HG02759 (cell line): ENCODE measurements around the gene GPN3.
A peak's percentile ranks its signal among the peaks of the same experiment; 100 is the strongest.
"Not testable (repeated sequence)": the region's sequence is repeated elsewhere in the genome, so short reads cannot be mapped to it uniquely, and the experiment has no call there.

Experiments
- ATAC-seq: cut with Tn5 transposase; IDR thresholded peaks from one replicate; pipeline ENCODE4 v1.9.1; 2021; ENCODE audit warnings: mild to moderate bottlenecking, moderate library complexity; ENCODE audit not compliant: unreplicated experiment

The GPN3 gene

GRCh38 chr12:110468214-110469048 is at the start of gene GPN3, which contains the start of gene FAM216A:
Gene GPN3, minus strand, starts transcription at chr12:110468257. Its CDS starts 54 bp downstream, at chr12:110468203.
Gene FAM216A, plus strand, starts transcription at chr12:110468845. Its CDS starts 31 bp downstream, at chr12:110468876.
- peak; percentile 68 for ATAC-seq

- ATAC-seq = no peak
Measured at GRCh38 chr12:110516995-110517394, 48.9 kb upstream of the GPN3 start.

- no peak for ATAC-seq
Measured at GRCh38 chr12:110514363-110514762, 46.3 kb upstream of the GPN3 start.

- no peak for ATAC-seq
Measured at GRCh38 chr12:110513842-110514241, 45.8 kb upstream of the GPN3 start.

GRCh38 chr12:110508071-110508586 is 40.1 kb upstream of the GPN3 start:
- ATAC-seq = no peak

- ATAC-seq = no peak
Measured at GRCh38 chr12:110505332-110505731, 37.3 kb upstream of the GPN3 start.

GRCh38 chr12:110503432-110503831 is 35.4 kb upstream of the GPN3 start:
- no peak for ATAC-seq

GRCh38 chr12:110501752-110502738 is 34.0 kb upstream of the GPN3 start, which contains the start of the genes RAD9B and VPS29:
Gene RAD9B, plus strand, starts transcription at chr12:110502331. Its CDS starts 7 bp downstream, at chr12:110502338.
Gene VPS29, minus strand, starts transcription at chr12:110502111. Its CDS starts 60 bp downstream, at chr12:110502051.
- peak; percentile 96 for ATAC-seq

GRCh38 chr12:110501399-110501751 is 33.3 kb upstream of the GPN3 start:
- peak; percentile 3 for ATAC-seq

GRCh38 chr12:110498984-110499706 is 31.1 kb upstream of the GPN3 start:
- ATAC-seq = no peak

- no peak for ATAC-seq
Measured at GRCh38 chr12:110475426-110475825, 7.4 kb upstream of the GPN3 start.

GRCh38 chr12:110467847-110468213 is 227 bp downstream of the GPN3 start:
- ATAC-seq = no peak

- ATAC-seq = no peak
Measured at GRCh38 chr12:110466791-110467190, 1.3 kb downstream of the GPN3 start.

GRCh38 chr12:110465765-110466164 is 2.3 kb downstream of the GPN3 start:
- not testable (repeated sequence) for ATAC-seq

GRCh38 chr12:110465024-110465423 is 3.0 kb downstream of the GPN3 start:
- ATAC-seq = no peak

- ATAC-seq = not testable (repeated sequence)
Measured at GRCh38 chr12:110461189-110461588, 6.9 kb downstream of the GPN3 start.

- ATAC-seq = no peak
Measured at GRCh38 chr12:110458756-110459155, 9.3 kb downstream of the GPN3 start.

- no peak for ATAC-seq
Measured at GRCh38 chr12:110453569-110454296, 14.3 kb downstream of the GPN3 start.

GRCh38 chr12:110451263-110451662 is 16.8 kb downstream of the GPN3 start:
- no peak for ATAC-seq
